Activated T-helper 2 cell treated with anti-CD3 and anti-CD28 coated beads, Interferon-gamma antibody, Interleukin-2, Interleukin-4, amounts not matched to agents 10 μg/mL and 5 μg/mL and 100 μg/mL, durations not matched to agents 14 hours and 24 hours and 36 hours (primary cell): Measurements from ENCODE around the gene USP6NL. TPM values are rescaled to one million over a fixed set of nuclear protein-coding genes. Genes with fewer than 3 reads are reported as not detected.

Experiments used
- DNase-seq: peaks from one replicate; pipeline ENCODE4 v3.0.0; 2021; ENCODE audit warnings: low spot score
- H3K27ac Mint-ChIP-seq: one replicate; pipeline ENCODE4 v1.8.0; 2021; ENCODE audit warnings: mixed read lengths
- H3K27me3 Mint-ChIP-seq: one replicate; pipeline ENCODE4 v1.8.0; 2021; ENCODE audit warnings: low read depth, mixed read lengths
- H3K36me3 Mint-ChIP-seq: one replicate; pipeline ENCODE4 v1.8.0; 2021; ENCODE audit warnings: low read depth, mixed read lengths
- H3K4me1 Mint-ChIP-seq: one replicate; pipeline ENCODE4 v1.8.0; 2021; ENCODE audit warnings: low read depth, mixed read lengths
- H3K4me3 Mint-ChIP-seq: one replicate; pipeline ENCODE4 v1.8.0; 2021; ENCODE audit warnings: low read depth, mild to moderate bottlenecking, moderate library complexity, mixed read lengths
- H3K9me3 Mint-ChIP-seq: one replicate; pipeline ENCODE4 v1.8.0; 2021; ENCODE audit warnings: mixed read lengths
- intact Hi-C: fragments of 100-400 bp; cut with micrococcal nuclease; formaldehyde crosslinking; loops from one replicate; pipeline ENCODE4 v1.15.1; 2023
- total RNA-seq: library from RNA; stranded (reverse); gene quantifications from 2 replicates; pipeline ENCODE4 v1.2.3, GENCODE V29; 2022

The USP6NL gene
- total RNA-seq, 1 donor from 2014 or later = 0.50 TPM

- no peak for DNase-seq
- Mint-ChIP-seq H3K4me3 (no peak overlapping the region), H3K9me3 (no peaks in the 10 kb centered on the region), H3K36me3 (no peaks in the 10 kb centered on the region), H3K27ac (no peak overlapping the region), H3K27me3 (peaks cover 36% of the 10 kb centered on the region), H3K4me1 (peaks cover 10% of the 10 kb centered on the region)
- intact Hi-C loops = loop anchor here (10.0 kb wide), 1 partner anchor 45 kb away; no protein-coding TSS in a partner anchor
Observed at GRCh38 chr10:11529276-11529903, 82.1 kb downstream of the USP6NL start.

GRCh38 chr10:11528286-11528685 lies 83.2 kb downstream of the USP6NL start:
- Mint-ChIP-seq H3K4me1 (peaks cover 10% of the 10 kb centered on the region), H3K9me3 (no peaks in the 10 kb centered on the region), H3K36me3 (no peaks in the 10 kb centered on the region), H3K27me3 (peaks cover 29% of the 10 kb centered on the region), H3K4me3 (no peak overlapping the region), H3K27ac (no peak overlapping the region)
- intact Hi-C loops = loop anchor here (10.0 kb wide), 1 partner anchor 47 kb away; no protein-coding TSS in a partner anchor
- DNase-seq = no peak

GRCh38 chr10:11527691-11528255 lies 83.7 kb downstream of the USP6NL start:
- H3K9me3 Mint-ChIP-seq = no peaks in the 10 kb centered on the region
- peaks cover 10% of the 10 kb centered on the region for H3K4me1 Mint-ChIP-seq
- no peaks in the 10 kb centered on the region for H3K36me3 Mint-ChIP-seq
- H3K27me3 Mint-ChIP-seq = peaks cover 26% of the 10 kb centered on the region
- H3K4me3 Mint-ChIP-seq = no peak overlapping the region
- no peak for DNase-seq
- no peak overlapping the region for H3K27ac Mint-ChIP-seq
- intact Hi-C loops = loop anchor here (10.0 kb wide), 1 partner anchor 47 kb away; no protein-coding TSS in a partner anchor

GRCh38 chr10:11527068-11527467 lies 84.4 kb downstream of the USP6NL start:
- H3K9me3 Mint-ChIP-seq = no peaks in the 10 kb centered on the region
- H3K36me3 Mint-ChIP-seq = no peaks in the 10 kb centered on the region
- peaks cover 10% of the 10 kb centered on the region for H3K4me1 Mint-ChIP-seq
- H3K27me3 Mint-ChIP-seq = peaks cover 23% of the 10 kb centered on the region
- DNase-seq = no peak
- H3K4me3 Mint-ChIP-seq = no peak overlapping the region
- H3K27ac Mint-ChIP-seq = no peak overlapping the region
- intact Hi-C loops = loop anchor here (10.0 kb wide), 1 partner anchor 48 kb away; no protein-coding TSS in a partner anchor

- intact Hi-C loops = loop anchor here (10.0 kb wide), 1 partner anchor 49 kb away; no protein-coding TSS in a partner anchor
- Mint-ChIP-seq H3K27ac (no peak overlapping the region), H3K4me3 (no peak overlapping the region), H3K36me3 (no peaks in the 10 kb centered on the region), H3K27me3 (peaks cover 21% of the 10 kb centered on the region), H3K9me3 (no peaks in the 10 kb centered on the region), H3K4me1 (peaks cover 10% of the 10 kb centered on the region)
- no peak for DNase-seq
Observed at GRCh38 chr10:11525503-11525902, 85.9 kb downstream of the USP6NL start.

GRCh38 chr10:11522821-11523245 lies 88.6 kb downstream of the USP6NL start:
- no peaks in the 10 kb centered on the region for H3K9me3 Mint-ChIP-seq
- peaks cover 4% of the 10 kb centered on the region for H3K4me1 Mint-ChIP-seq
- no peak for DNase-seq
- no peak overlapping the region for H3K27ac Mint-ChIP-seq
- no peaks in the 10 kb centered on the region for H3K36me3 Mint-ChIP-seq
- peaks cover 26% of the 10 kb centered on the region for H3K27me3 Mint-ChIP-seq
- intact Hi-C loops = loop anchor here (10.0 kb wide), 1 partner anchor 52 kb away; no protein-coding TSS in a partner anchor
- H3K4me3 Mint-ChIP-seq = no peak overlapping the region

- no peaks in the 10 kb centered on the region for H3K9me3 Mint-ChIP-seq
Observed at GRCh38 chr10:11521860-11522259, 89.6 kb downstream of the USP6NL start.

GRCh38 chr10:11520892-11521291 lies 90.6 kb downstream of the USP6NL start:
- intact Hi-C loops = loop anchor here (10.0 kb wide), 1 partner anchor 54 kb away; no protein-coding TSS in a partner anchor
- Mint-ChIP-seq H3K27ac (no peak overlapping the region), H3K9me3 (no peaks in the 10 kb centered on the region), H3K36me3 (no peaks in the 10 kb centered on the region), H3K4me3 (no peak overlapping the region), H3K4me1 (peaks cover 8% of the 10 kb centered on the region), H3K27me3 (peaks cover 33% of the 10 kb centered on the region)
- no peak for DNase-seq

More at GRCh38 chr10:11521860-11522259, 89.6 kb downstream of the USP6NL start:
- Mint-ChIP-seq H3K36me3 (no peaks in the 10 kb centered on the region), H3K27me3 (peaks cover 35% of the 10 kb centered on the region), H3K4me3 (no peak overlapping the region), H3K27ac (no peak overlapping the region), H3K4me1 (peaks cover 6% of the 10 kb centered on the region)
- DNase-seq = no peak
- intact Hi-C loops = loop anchor here (10.0 kb wide), 1 partner anchor 53 kb away; no protein-coding TSS in a partner anchor

GRCh38 chr10:11517150-11517549 lies 94.3 kb downstream of the USP6NL start:
- no peak for DNase-seq
- Mint-ChIP-seq H3K9me3 (no peaks in the 10 kb centered on the region), H3K4me3 (no peak overlapping the region), H3K27me3 (peaks cover 54% of the 10 kb centered on the region), H3K36me3 (no peaks in the 10 kb centered on the region), H3K4me1 (peaks cover 11% of the 10 kb centered on the region), H3K27ac (no peak overlapping the region)
- intact Hi-C loops = loop anchor here (5.0 to 10.0 kb wide), 3 partner anchors 95 to 195 kb away; partner anchors contain the start of gene USP6NL

- no peak overlapping the region for H3K27ac Mint-ChIP-seq
- intact Hi-C loops = loop anchor here (5.0 to 10.0 kb wide), 3 partner anchors 96 to 196 kb away; partner anchors contain the start of gene USP6NL
- no peak for DNase-seq
Observed at GRCh38 chr10:11516431-11516746, 95.1 kb downstream of the USP6NL start.

GRCh38 chr10:11515596-11516430 lies 95.6 kb downstream of the USP6NL start:
- Mint-ChIP-seq H3K4me3 (no peak overlapping the region), H3K9me3 (no peaks in the 10 kb centered on the region), H3K36me3 (no peaks in the 10 kb centered on the region), H3K4me1 (peaks cover 11% of the 10 kb centered on the region), H3K27me3 (peaks cover 55% of the 10 kb centered on the region), H3K27ac (no peak overlapping the region)
- intact Hi-C loops = loop anchor here (1.0 to 10.0 kb wide), 4 partner anchors 96 to 242 kb away; partner anchors contain the start of gene USP6NL
- DNase-seq = no peak

More at GRCh38 chr10:11516431-11516746, 95.1 kb downstream of the USP6NL start:
- no peaks in the 10 kb centered on the region for H3K36me3 Mint-ChIP-seq
- H3K9me3 Mint-ChIP-seq = no peaks in the 10 kb centered on the region
- H3K4me1 Mint-ChIP-seq = peaks cover 11% of the 10 kb centered on the region
- no peak overlapping the region for H3K4me3 Mint-ChIP-seq
- peaks cover 54% of the 10 kb centered on the region for H3K27me3 Mint-ChIP-seq

GRCh38 chr10:11513727-11514126 lies 97.7 kb downstream of the USP6NL start:
- no peak for DNase-seq
- intact Hi-C loops = loop anchor here (10.0 kb wide), 1 partner anchor 171 kb away; no protein-coding TSS in a partner anchor
- no peaks in the 10 kb centered on the region for H3K9me3 Mint-ChIP-seq
- H3K27ac Mint-ChIP-seq = no peak overlapping the region
- no peak overlapping the region for H3K4me3 Mint-ChIP-seq
- H3K4me1 Mint-ChIP-seq = peaks cover 11% of the 10 kb centered on the region
- peaks cover 42% of the 10 kb centered on the region for H3K27me3 Mint-ChIP-seq
- no peaks in the 10 kb centered on the region for H3K36me3 Mint-ChIP-seq
